GM21723 (cell line): ENCODE results near the gene ESRRA.

Experiments
- ATAC-seq: cut with Tn5 transposase; IDR thresholded peaks from one replicate; pipeline ENCODE4 v1.9.1; 2021; ENCODE audit warnings: mild to moderate bottlenecking, moderate library complexity; ENCODE audit not compliant: unreplicated experiment

ESRRA gene

GRCh38 chr11:64364435-64364834, 59.1 kb downstream of the ESRRA start:
- no peak for ATAC-seq

GRCh38 chr11:64364911-64365310, 59.6 kb downstream of the ESRRA start:
- no peak for ATAC-seq
